ENCODE measurements around the gene ACOT13. TPM values are rescaled to one million over a fixed set of nuclear protein-coding genes. Genes with fewer than 3 reads are reported as not detected.

ACOT13 gene
- total and polyA plus RNA-seq, 8 donors = 23.3 to 25.2 (median 24.4) TPM

GRCh38 chr6:24696097-24696496 lies 29.2 kb downstream of the ACOT13 start:
- H3K27me3 ChIP-seq = no peaks in the 10 kb centered on the region
- peaks cover 0 to 8% of the 10 kb centered on the region in 2 donors for H3K4me1 ChIP-seq
- no peak for DNase-seq
- intact Hi-C loops (cut with DNase I) = no loop called here
- H3K4me3 ChIP-seq = no peak overlapping the region
- H3K27ac ChIP-seq = no peak overlapping the region
- ATAC-seq = no peak
- TF ChIP-seq CTCF (IDR thresholded peaks at IDR 0.05) = no peak
- peaks cover 0 to 3% of the 10 kb centered on the region in 2 donors for H3K36me3 ChIP-seq
- no peaks in the 10 kb centered on the region for H3K9me3 ChIP-seq

- ATAC-seq (no peak), DNase-seq (no peak)
- H3K27ac ChIP-seq = no peak overlapping the region
- H3K36me3 ChIP-seq = peaks cover 0 to 39% of the 10 kb centered on the region in 2 donors
- no peaks in the 10 kb centered on the region for H3K27me3 ChIP-seq
- H3K9me3 ChIP-seq = no peaks in the 10 kb centered on the region
- H3K4me1 ChIP-seq = peaks cover 0 to 16% of the 10 kb centered on the region in 2 donors
- intact Hi-C loops (cut with DNase I) = no loop called here
- no peak overlapping the region for H3K4me3 ChIP-seq
- no peak for TF ChIP-seq CTCF (IDR thresholded peaks at IDR 0.05)
Observed at GRCh38 chr6:24699521-24700359, 32.9 kb downstream of the ACOT13 start.

GRCh38 chr6:24702720-24703282 lies 35.9 kb downstream of the ACOT13 start:
- Histone ChIP-seq H3K4me3 (no peak overlapping the region), H3K4me1 (peaks cover 0 to 16% of the 10 kb centered on the region in 2 donors), H3K9me3 (no peaks in the 10 kb centered on the region), H3K27me3 (no peaks in the 10 kb centered on the region), H3K36me3 (peaks cover 0 to 70% of the 10 kb centered on the region in 2 donors), H3K27ac (peak overlapping the region in 1 of 2 donors; percentile 11)
- intact Hi-C loops (cut with DNase I) = no loop called here
- DNase-seq (no peak), ATAC-seq (no peak)
- TF ChIP-seq CTCF (IDR thresholded peaks at IDR 0.05) = no peak

- DNase-seq (no peak), ATAC-seq (no peak)
- peaks cover 0 to 87% of the 10 kb centered on the region in 2 donors for H3K36me3 ChIP-seq
- no peaks in the 10 kb centered on the region for H3K9me3 ChIP-seq
- H3K4me3 ChIP-seq = no peak overlapping the region
- no peak overlapping the region for H3K27ac ChIP-seq
- peaks cover 0 to 16% of the 10 kb centered on the region in 2 donors for H3K4me1 ChIP-seq
- TF ChIP-seq CTCF (IDR thresholded peaks at IDR 0.05) = no peak
- no peaks in the 10 kb centered on the region for H3K27me3 ChIP-seq
- intact Hi-C loops (cut with DNase I) = no loop called here
Observed at GRCh38 chr6:24704468-24704867, 37.6 kb downstream of the ACOT13 start.

- intact Hi-C loops (cut with DNase I) = no loop called here
- ATAC-seq (no peak), DNase-seq (no peak)
- Histone ChIP-seq H3K4me3 (no peak overlapping the region), H3K27ac (no peak overlapping the region), H3K27me3 (no peaks in the 10 kb centered on the region), H3K4me1 (peaks cover 0 to 34% of the 10 kb centered on the region in 2 donors), H3K9me3 (no peaks in the 10 kb centered on the region), H3K36me3 (peaks cover 0 to 100% of the 10 kb centered on the region in 2 donors)
- no peak for TF ChIP-seq CTCF (IDR thresholded peaks at IDR 0.05)
Observed at GRCh38 chr6:24708612-24709011, 41.7 kb downstream of the ACOT13 start.

All from left lung (tissue), 10 donors.